HEK293T (cell line): Measurements from ENCODE around the gene TFEB.

ENCODE experiments used
- ARNT ChIP-seq: fragments of 450-650 bp; IDR thresholded peaks from 2 replicates; pipeline ENCODE4 v1.6.1; 2017; ENCODE audit warnings: mild to moderate bottlenecking
- BHLHE40 ChIP-seq: fragments of 450-650 bp; IDR thresholded peaks from 2 replicates; pipeline ENCODE4 v1.6.1; 2016; ENCODE audit warnings: mild to moderate bottlenecking, moderate library complexity, borderline replicate concordance
- CTBP1 ChIP-seq: fragments of 450-650 bp; IDR thresholded peaks from 2 replicates; pipeline ENCODE4 v1.6.1; 2016; ENCODE audit warnings: borderline replicate concordance
- FOXA1 ChIP-seq: fragments of 450-650 bp; IDR thresholded peaks from 2 replicates; pipeline ENCODE4 v1.6.1; 2016; ENCODE audit warnings: mild to moderate bottlenecking
- FOXK2 ChIP-seq: fragments of 450-650 bp; IDR thresholded peaks from 2 replicates; pipeline ENCODE4 v1.6.1; 2016; ENCODE audit warnings: mild to moderate bottlenecking
- HDGF ChIP-seq: fragments of 450-650 bp; IDR thresholded peaks from 2 replicates; pipeline ENCODE4 v1.6.1; 2017; ENCODE audit warnings: antibody characterized with exemption, borderline replicate concordance
- SP1 ChIP-seq: fragments of 450-650 bp; IDR thresholded peaks from 2 replicates; pipeline ENCODE4 v1.6.1; 2017
- SUZ12 ChIP-seq: fragments of 450-650 bp; IDR thresholded peaks from 2 replicates; pipeline ENCODE4 v1.6.1; 2016; ENCODE audit warnings: mild to moderate bottlenecking
- TARDBP ChIP-seq: fragments of 450-650 bp; IDR thresholded peaks from 2 replicates; pipeline ENCODE4 v1.6.1; 2016
- ZNF384 ChIP-seq: fragments of 450-650 bp; IDR thresholded peaks from 2 replicates; pipeline ENCODE4 v1.6.1; 2016

DNA sequence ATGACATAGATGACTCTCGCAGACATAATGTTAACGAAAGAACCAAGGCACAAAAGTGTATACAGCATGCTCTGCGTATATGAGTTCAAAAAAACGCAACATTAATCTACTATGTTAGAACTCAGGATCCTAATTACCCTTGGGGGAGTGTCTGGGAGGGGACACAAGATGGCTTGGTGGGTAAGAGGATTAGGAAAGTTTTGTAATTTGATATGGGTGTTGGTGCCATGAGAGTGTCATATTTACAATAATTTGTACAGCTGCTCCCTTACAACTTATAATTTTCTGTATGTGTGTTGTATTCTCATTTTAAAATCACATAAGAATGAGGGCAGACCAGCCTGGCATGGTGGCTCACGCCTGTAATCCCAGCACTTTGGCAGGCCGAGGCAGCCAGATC is 38.6 kb downstream of the TFEB start:
- TF ChIP-seq FOXK2 (no peak), HDGF (no peak), ZNF384 (no peak), CTBP1 (no peak), FOXA1 (no peak), SP1 (no peak), ARNT (no peak), BHLHE40 (no peak), SUZ12 (no peak), TARDBP (no peak)
